ENCODE data around the gene FBF1.
"Not testable (repeated sequence)": the region's sequence is repeated elsewhere in the genome, so short reads cannot be mapped to it uniquely, and the experiment has no call there.

The FBF1 gene

DNA sequence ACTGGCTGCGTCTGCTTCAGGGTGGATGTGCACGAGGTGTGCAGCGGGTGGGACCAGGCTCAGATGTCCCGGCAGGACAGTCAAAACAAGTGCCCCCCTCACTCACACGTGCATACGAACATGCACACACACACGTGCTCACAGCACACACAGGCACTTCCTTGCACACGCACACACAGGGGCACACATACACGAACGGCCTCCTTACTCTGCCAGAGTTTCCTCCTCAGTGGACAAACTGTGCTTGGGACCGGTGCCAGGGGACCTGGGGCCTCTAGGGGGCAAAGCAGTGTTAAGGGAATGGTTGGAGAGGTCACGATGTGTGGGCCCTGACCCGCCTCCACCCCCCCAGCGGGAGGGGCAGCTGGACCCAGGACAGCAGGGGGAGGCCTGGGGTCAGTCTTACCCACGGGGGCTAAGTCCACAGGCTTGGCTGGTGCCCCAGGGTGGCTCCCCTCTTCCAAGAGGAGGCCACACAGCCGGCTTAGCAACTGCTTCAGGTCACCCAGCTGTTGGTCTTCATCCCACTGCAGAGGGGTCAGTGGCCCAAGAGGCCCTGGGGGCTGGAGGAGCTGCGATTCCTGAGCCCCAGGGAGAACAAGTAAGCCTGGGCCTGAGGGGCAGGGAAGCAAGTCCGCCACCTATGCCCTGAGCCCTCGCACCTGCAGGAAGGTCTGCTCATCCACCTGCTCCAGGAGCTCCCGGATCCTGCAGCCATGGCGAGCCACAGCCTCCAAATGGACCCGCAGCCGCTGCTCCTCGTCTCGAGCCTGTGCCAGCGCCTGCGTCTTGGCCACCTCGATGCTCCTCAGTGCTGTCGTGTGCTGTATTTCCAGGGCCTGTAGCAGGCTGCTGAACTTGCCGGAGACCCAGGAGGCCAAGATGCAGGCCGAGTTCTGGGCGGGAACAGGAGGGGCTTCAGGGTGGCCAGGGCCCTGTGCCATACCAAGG, 49.0 kb downstream of the FBF1 start:
- no peak for TF ChIP-seq EZH2phosphoT487 (IDR thresholded peaks at IDR 0.05; ENCODE audit: low read depth)
- TF ChIP-seq, protein P1, sequence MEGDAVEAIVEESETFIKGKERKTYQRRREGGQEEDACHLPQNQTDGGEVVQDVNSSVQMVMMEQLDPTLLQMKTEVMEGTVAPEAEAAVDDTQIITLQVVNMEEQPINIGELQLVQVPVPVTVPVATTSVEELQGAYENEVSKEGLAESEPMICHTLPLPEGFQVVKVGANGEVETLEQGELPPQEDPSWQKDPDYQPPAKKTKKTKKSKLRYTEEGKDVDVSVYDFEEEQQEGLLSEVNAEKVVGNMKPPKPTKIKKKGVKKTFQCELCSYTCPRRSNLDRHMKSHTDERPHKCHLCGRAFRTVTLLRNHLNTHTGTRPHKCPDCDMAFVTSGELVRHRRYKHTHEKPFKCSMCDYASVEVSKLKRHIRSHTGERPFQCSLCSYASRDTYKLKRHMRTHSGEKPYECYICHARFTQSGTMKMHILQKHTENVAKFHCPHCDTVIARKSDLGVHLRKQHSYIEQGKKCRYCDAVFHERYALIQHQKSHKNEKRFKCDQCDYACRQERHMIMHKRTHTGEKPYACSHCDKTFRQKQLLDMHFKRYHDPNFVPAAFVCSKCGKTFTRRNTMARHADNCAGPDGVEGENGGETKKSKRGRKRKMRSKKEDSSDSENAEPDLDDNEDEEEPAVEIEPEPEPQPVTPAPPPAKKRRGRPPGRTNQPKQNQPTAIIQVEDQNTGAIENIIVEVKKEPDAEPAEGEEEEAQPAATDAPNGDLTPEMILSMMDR (IDR thresholded peaks at IDR 0.05; ENCODE audit: low read depth, low read length): no peak
- H3K36me3 ChIP-seq (replicated peaks; ENCODE audit: low read depth, low read length): peaks cover 8% of the 10 kb centered on the region
- no peak overlapping the region for H3K9ac ChIP-seq (ENCODE audit: low read length)
- no peaks in the 10 kb centered on the region for H3K27me3 ChIP-seq (ENCODE audit: low read depth, low read length)
- no peak overlapping the region for H3K27ac ChIP-seq (ENCODE audit: low read length)
- H3K79me2 ChIP-seq (ENCODE audit: low read length): peaks cover 38% of the 10 kb centered on the region
- no peaks in the 10 kb centered on the region for H4K20me1 ChIP-seq (ENCODE audit: insufficient read depth, low read length)
- H2AFZ ChIP-seq (ENCODE audit: low read depth, low read length): no peak overlapping the region
- no peaks in the 10 kb centered on the region for H3K9me3 ChIP-seq (ENCODE audit: insufficient read depth, low read length)
- no peak overlapping the region for H3K4me3 ChIP-seq (ENCODE audit: low read length)
- peaks cover 11% of the 10 kb centered on the region for H3K4me1 ChIP-seq (ENCODE audit: low read length)
- no peak overlapping the region for H3K4me2 ChIP-seq (ENCODE audit: low read length)

GRCh38 chr17:75891022-75891604, 49.7 kb downstream of the FBF1 start:
- Histone ChIP-seq H3K9ac (ENCODE audit: low read length) (no peak overlapping the region), H4K20me1 (ENCODE audit: insufficient read depth, low read length) (no peaks in the 10 kb centered on the region), H3K27ac (ENCODE audit: low read length) (no peak overlapping the region), H3K4me2 (ENCODE audit: low read length) (no peak overlapping the region), H2AFZ (ENCODE audit: low read depth, low read length) (no peak overlapping the region), H3K4me3 (ENCODE audit: low read length) (no peak overlapping the region), H3K79me2 (ENCODE audit: low read length) (peaks cover 32% of the 10 kb centered on the region), H3K27me3 (ENCODE audit: low read depth, low read length) (no peaks in the 10 kb centered on the region), H3K36me3 (replicated peaks; ENCODE audit: low read depth, low read length) (peaks cover 11% of the 10 kb centered on the region), H3K4me1 (ENCODE audit: low read length) (peaks cover 11% of the 10 kb centered on the region), H3K9me3 (ENCODE audit: insufficient read depth, low read length) (no peaks in the 10 kb centered on the region)
- TF ChIP-seq, protein P1 (IDR thresholded peaks at IDR 0.05; ENCODE audit: low read depth, low read length): no peak
- TF ChIP-seq EZH2phosphoT487 (IDR thresholded peaks at IDR 0.05; ENCODE audit: low read depth): no peak

DNA sequence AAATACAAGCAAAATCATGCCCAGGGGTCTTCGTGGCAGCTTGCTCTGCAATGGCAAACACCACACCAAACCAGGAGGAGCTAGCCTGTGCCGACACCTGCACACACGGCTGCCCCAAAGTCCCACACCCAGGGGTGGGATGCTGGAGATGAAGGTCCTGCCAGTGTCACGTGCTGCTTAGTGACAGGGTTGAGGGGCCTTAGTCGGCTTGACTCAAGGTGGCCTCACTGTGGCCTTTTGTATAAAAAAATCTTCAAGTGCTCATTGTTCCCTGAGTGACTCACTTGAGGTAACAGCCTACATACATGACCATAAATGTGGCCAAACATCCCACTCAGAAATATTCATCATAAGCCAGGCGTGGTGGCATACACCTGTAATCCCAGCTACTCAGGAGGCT, 51.4 kb downstream of the FBF1 start:
- Histone ChIP-seq H3K4me3 (ENCODE audit: low read length) (no peak overlapping the region), H3K9me3 (ENCODE audit: insufficient read depth, low read length) (no peaks in the 10 kb centered on the region), H3K4me1 (ENCODE audit: low read length) (no peaks in the 10 kb centered on the region), H3K27me3 (ENCODE audit: low read depth, low read length) (no peaks in the 10 kb centered on the region), H2AFZ (ENCODE audit: low read depth, low read length) (no peak overlapping the region), H3K36me3 (replicated peaks; ENCODE audit: low read depth, low read length) (peaks cover 11% of the 10 kb centered on the region), H4K20me1 (ENCODE audit: insufficient read depth, low read length) (no peaks in the 10 kb centered on the region), H3K79me2 (ENCODE audit: low read length) (peaks cover 16% of the 10 kb centered on the region), H3K27ac (ENCODE audit: low read length) (no peak overlapping the region), H3K4me2 (ENCODE audit: low read length) (no peak overlapping the region), H3K9ac (ENCODE audit: low read length) (no peak overlapping the region)
- TF ChIP-seq, protein P1 (IDR thresholded peaks at IDR 0.05; ENCODE audit: low read depth, low read length): no peak
- no peak for TF ChIP-seq EZH2phosphoT487 (IDR thresholded peaks at IDR 0.05; ENCODE audit: low read depth)

- H3K4me2 ChIP-seq (ENCODE audit: low read length): no peak overlapping the region
- no peaks in the 10 kb centered on the region for H3K4me1 ChIP-seq (ENCODE audit: low read length)
- peaks cover 7% of the 10 kb centered on the region; the same call in 1 of the 2 replicates for H3K79me2 ChIP-seq (ENCODE audit: low read length)
- no peaks in the 10 kb centered on the region for H3K27me3 ChIP-seq (ENCODE audit: low read depth, low read length)
- TF ChIP-seq, protein P1 (IDR thresholded peaks at IDR 0.05; ENCODE audit: low read depth, low read length): no peak
- no peak for TF ChIP-seq EZH2phosphoT487 (IDR thresholded peaks at IDR 0.05; ENCODE audit: low read depth)
- no peak overlapping the region for H2AFZ ChIP-seq (ENCODE audit: low read depth, low read length)
- no peaks in the 10 kb centered on the region for H3K9me3 ChIP-seq (ENCODE audit: insufficient read depth, low read length)
- no peaks in the 10 kb centered on the region for H4K20me1 ChIP-seq (ENCODE audit: insufficient read depth, low read length)
- H3K4me3 ChIP-seq (ENCODE audit: low read length): no peak overlapping the region
- peaks cover 10% of the 10 kb centered on the region for H3K36me3 ChIP-seq (replicated peaks; ENCODE audit: low read depth, low read length)
- H3K27ac ChIP-seq (ENCODE audit: low read length): no peak overlapping the region
- no peak overlapping the region for H3K9ac ChIP-seq (ENCODE audit: low read length)
Measured at GRCh38 chr17:75888484-75888883, 52.4 kb downstream of the FBF1 start.

- not testable (repeated sequence) for H4K20me1 ChIP-seq (ENCODE audit: insufficient read depth, low read length); H3K79me2 ChIP-seq (ENCODE audit: low read length); H3K9me3 ChIP-seq (ENCODE audit: insufficient read depth, low read length); H3K4me2 ChIP-seq (ENCODE audit: low read length); H3K4me1 ChIP-seq (ENCODE audit: low read length); H2AFZ ChIP-seq (ENCODE audit: low read depth, low read length); H3K27me3 ChIP-seq (ENCODE audit: low read depth, low read length); H3K9ac ChIP-seq (ENCODE audit: low read length); H3K4me3 ChIP-seq (ENCODE audit: low read length); H3K27ac ChIP-seq (ENCODE audit: low read length); H3K36me3 ChIP-seq (replicated peaks; ENCODE audit: low read depth, low read length)
Measured at GRCh38 chr17:75885860-75886259, 55.0 kb downstream of the FBF1 start.

Measured in OCI-LY3 (cell line).